ENCODE measurements around the gene EPM2AIP1. TPM values are rescaled to one million over a fixed set of nuclear protein-coding genes. Genes with fewer than 3 reads are reported as not detected.

Gene EPM2AIP1
- total and polyA plus RNA-seq, 2 experiments from 2014 or later = 30.7 to 34.8 TPM

GRCh38 chr3:37028329-37028728 lies 35.4 kb upstream of the EPM2AIP1 start:
- TF ChIP-seq, protein P1, sequence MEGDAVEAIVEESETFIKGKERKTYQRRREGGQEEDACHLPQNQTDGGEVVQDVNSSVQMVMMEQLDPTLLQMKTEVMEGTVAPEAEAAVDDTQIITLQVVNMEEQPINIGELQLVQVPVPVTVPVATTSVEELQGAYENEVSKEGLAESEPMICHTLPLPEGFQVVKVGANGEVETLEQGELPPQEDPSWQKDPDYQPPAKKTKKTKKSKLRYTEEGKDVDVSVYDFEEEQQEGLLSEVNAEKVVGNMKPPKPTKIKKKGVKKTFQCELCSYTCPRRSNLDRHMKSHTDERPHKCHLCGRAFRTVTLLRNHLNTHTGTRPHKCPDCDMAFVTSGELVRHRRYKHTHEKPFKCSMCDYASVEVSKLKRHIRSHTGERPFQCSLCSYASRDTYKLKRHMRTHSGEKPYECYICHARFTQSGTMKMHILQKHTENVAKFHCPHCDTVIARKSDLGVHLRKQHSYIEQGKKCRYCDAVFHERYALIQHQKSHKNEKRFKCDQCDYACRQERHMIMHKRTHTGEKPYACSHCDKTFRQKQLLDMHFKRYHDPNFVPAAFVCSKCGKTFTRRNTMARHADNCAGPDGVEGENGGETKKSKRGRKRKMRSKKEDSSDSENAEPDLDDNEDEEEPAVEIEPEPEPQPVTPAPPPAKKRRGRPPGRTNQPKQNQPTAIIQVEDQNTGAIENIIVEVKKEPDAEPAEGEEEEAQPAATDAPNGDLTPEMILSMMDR (IDR thresholded peaks at IDR 0.05; ENCODE audit: low read depth, low read length) = no peak
- no peak overlapping the region for H3K27ac ChIP-seq
- DNase-seq (ENCODE audit: low read depth in 1 of 2, low spot score in 1 of 2) = peak; percentile 65 to 71
- H3K4me3 ChIP-seq = no peak overlapping the region
- no peaks in the 10 kb centered on the region for H3K4me1 ChIP-seq (ENCODE audit: low read depth)
- H3K27me3 ChIP-seq = no peaks in the 10 kb centered on the region
- H3K9me3 ChIP-seq (ENCODE audit: low read depth) = no peaks in the 10 kb centered on the region
- H3K36me3 ChIP-seq = peaks cover 23% of the 10 kb centered on the region

DNA sequence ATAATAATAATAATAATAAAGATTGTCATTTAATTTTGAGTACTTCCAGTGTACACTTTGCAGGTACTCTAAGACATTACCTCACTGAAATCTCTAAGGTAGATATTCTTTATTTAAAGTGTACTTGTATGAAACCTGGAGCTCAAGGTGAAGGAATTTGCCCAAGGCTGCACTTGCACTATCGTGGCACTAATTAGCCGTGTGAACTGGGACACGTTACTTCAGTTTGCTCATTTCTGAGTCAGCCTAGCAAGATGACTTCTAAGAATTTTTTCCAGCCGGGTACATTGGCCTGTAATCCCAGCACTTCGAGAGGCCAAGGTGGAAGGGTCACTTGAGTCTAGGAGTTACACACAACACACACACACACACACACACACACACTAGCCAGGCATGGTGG lies 33.9 kb upstream of the EPM2AIP1 start:
- Histone ChIP-seq H3K27me3 (no peaks in the 10 kb centered on the region), H3K27ac (no peak overlapping the region), H3K4me1 (ENCODE audit: low read depth) (no peaks in the 10 kb centered on the region), H3K4me3 (no peak overlapping the region), H3K9me3 (ENCODE audit: low read depth) (no peaks in the 10 kb centered on the region), H3K36me3 (peaks cover 28% of the 10 kb centered on the region)
- TF ChIP-seq, protein P1 (IDR thresholded peaks at IDR 0.05; ENCODE audit: low read depth, low read length) = no peak
- DNase-seq (ENCODE audit: low read depth in 1 of 2, low spot score in 1 of 2) = no peak

DNA sequence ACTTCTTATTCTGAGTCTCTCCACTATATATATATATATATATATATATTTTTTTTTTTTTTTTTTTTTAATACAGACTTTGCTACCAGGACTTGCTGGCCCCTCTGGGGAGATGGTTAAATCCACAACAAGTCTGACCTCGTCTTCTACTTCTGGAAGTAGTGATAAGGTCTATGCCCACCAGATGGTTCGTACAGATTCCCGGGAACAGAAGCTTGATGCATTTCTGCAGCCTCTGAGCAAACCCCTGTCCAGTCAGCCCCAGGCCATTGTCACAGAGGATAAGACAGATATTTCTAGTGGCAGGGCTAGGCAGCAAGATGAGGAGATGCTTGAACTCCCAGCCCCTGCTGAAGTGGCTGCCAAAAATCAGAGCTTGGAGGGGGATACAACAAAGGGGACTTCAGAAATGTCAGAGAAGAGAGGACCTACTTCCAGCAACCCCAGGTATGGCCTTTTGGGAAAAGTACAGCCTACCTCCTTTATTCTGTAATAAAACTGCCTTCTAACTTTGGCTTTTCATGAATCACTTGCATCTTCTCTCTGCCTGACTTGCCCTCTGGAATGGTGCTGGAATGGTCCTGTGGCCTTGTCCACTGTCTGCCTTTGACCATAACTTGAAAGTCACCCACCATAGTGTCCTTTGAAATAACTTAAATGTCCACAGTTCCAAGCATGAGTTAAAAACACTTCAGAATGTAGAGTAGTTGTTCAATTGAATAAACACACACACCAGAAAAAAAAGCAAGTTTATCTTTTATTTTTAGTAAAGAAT lies 32.8 kb upstream of the EPM2AIP1 start:
- Histone ChIP-seq H3K9me3 (ENCODE audit: low read depth) (no peaks in the 10 kb centered on the region), H3K27ac (no peak overlapping the region), H3K27me3 (no peaks in the 10 kb centered on the region), H3K36me3 (peaks cover 33% of the 10 kb centered on the region), H3K4me1 (ENCODE audit: low read depth) (no peaks in the 10 kb centered on the region), H3K4me3 (no peak overlapping the region)
- TF ChIP-seq, protein P1 (IDR thresholded peaks at IDR 0.05; ENCODE audit: low read depth, low read length) = no peak
- no peak for DNase-seq (ENCODE audit: low read depth in 1 of 2, low spot score in 1 of 2)

DNA sequence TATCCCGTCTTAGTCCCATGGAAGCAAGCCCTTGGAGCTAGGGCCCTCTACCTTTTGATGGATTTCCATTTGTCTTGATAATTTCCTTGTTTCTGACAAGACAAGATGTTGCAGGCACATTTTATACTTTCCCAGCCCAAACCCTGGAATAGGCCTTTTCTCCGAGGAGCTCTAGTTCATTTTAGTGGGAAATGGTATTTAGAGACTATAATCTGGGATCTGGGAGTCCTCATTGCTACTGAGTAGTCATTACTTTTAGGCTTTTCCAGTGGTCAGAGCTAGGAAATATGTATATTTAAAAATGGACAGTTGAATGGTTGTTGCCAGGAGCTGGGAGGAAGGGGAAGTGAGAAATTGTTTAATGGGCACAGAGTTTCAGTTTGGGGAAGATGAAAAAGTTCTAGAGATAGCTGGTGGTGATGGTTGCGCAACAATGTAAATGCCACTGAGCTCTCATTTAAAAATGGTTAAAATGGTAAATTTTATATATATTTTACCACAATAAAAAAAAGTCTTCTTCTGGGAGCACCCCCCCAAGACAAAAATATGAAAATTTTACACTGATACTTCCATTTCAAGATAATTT lies 32.0 kb upstream of the EPM2AIP1 start:
- DNase-seq (ENCODE audit: low read depth in 1 of 2, low spot score in 1 of 2) = no peak
- no peak overlapping the region for H3K27ac ChIP-seq
- peaks cover 38% of the 10 kb centered on the region for H3K36me3 ChIP-seq
- no peak overlapping the region for H3K4me3 ChIP-seq
- H3K4me1 ChIP-seq (ENCODE audit: low read depth) = no peaks in the 10 kb centered on the region
- H3K27me3 ChIP-seq = no peaks in the 10 kb centered on the region
- TF ChIP-seq, protein P1 (IDR thresholded peaks at IDR 0.05; ENCODE audit: low read depth, low read length) = no peak
- H3K9me3 ChIP-seq (ENCODE audit: low read depth) = no peaks in the 10 kb centered on the region

GRCh38 chr3:37024092-37024491 lies 31.2 kb upstream of the EPM2AIP1 start:
- Histone ChIP-seq H3K4me3 (no peak overlapping the region), H3K36me3 (peaks cover 39% of the 10 kb centered on the region), H3K9me3 (ENCODE audit: low read depth) (no peaks in the 10 kb centered on the region), H3K27ac (no peak overlapping the region), H3K27me3 (no peaks in the 10 kb centered on the region), H3K4me1 (ENCODE audit: low read depth) (no peaks in the 10 kb centered on the region)
- TF ChIP-seq, protein P1 (IDR thresholded peaks at IDR 0.05; ENCODE audit: low read depth, low read length) = peak; percentile 43
- DNase-seq (ENCODE audit: low read depth in 1 of 2, low spot score in 1 of 2) = peak in 1 of 2 donors; percentile 30
